Amniotic epithelial cell (primary cell): ENCODE measurements around the gene FAM53A.
"Not testable (repeated sequence)": the region's sequence is repeated elsewhere in the genome, so short reads cannot be mapped to it uniquely, and the experiment has no call there.

Source experiments
- DNase-seq: peaks from one replicate; pipeline ENCODE4 v3.0.0-alpha.2; 2010; ENCODE audit warnings: low read depth

FAM53A gene

DNA sequence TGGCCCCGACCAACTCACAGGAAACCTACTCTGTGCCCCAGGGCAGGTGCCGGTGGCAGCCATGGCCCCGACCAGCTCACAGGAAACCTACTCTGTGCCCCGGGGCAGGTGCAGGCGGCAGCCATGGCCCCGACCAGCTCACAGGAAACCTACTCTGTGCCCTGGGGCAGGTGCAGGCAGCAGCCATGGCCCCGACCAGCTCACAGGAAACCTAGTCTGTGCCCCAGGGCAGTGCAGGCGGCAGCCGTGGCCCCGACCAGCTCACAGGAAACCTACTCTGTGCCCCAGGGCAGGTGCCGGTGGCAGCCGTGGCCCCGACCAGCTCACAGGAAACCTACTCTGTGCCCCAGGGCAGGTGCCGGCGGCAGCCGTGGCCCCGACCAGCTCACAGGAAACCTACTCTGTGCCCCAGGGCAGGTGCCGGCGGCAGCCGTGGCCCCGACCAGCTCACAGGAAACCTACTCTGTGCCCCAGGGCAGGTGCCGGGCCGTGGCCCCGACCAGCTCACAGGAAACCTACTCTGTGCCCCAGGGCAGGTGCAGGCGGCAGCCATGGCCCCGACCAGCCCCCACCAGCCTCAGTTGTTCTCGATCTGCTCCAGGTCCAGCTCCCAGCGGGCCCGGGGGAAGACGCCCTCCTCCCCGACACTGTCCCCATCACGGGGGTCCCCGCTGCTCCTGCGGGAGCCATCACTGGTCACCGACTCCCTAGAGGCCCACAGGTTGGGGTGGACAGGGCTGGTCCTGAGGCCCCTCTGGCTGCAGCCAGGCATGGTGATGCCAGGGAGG lies 43.2 kb downstream of the FAM53A start:
- DNase-seq, result not testable (repeated sequence)

DNA sequence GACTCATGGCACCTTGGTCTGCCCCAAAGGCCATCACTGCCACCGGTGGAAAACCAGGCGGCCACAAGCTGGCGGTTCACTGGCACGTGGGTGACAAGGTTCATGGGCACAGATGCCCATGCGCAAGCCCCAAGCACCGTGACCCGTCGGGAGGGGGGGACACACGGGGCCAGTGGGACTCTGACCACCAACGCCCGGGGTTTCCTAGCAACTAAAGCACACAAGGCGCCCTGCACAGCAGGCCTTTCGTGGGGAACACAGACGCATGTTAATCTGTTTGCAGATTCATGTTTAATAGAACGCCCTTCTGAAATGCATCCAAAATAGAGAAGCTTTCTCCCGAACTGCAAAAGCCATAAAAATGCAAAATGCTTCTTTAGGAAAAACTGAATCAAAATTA lies 43.9 kb downstream of the FAM53A start:
- DNase-seq, result no peak

DNA sequence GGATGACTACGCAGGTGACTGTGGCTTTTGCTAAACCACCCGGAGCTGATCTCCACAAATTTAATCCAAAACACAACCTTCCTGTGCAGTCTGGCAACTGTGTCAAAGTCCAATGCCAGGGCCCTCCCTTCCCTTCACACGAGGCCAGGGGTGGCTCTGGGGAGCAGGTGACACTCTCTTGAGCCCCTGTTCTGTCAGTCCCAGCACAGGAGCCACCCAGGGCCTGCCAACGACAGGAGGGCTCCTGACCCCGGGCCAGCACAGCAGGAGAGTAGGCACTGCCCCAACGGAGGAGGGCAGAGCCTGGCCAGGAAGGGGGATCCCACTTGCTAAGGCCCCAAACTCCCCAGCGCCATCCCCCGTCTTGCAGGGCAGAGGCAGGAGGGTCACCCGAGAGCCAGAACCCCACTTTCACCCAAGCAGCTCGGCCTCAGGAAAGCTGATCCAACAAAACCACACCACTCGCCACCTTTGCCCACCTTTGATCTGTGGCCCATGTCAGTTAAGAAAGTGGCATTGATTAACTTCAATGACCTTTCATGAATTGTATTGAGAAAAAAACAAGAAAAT lies 44.7 kb downstream of the FAM53A start:
- DNase-seq, result no peak

DNA sequence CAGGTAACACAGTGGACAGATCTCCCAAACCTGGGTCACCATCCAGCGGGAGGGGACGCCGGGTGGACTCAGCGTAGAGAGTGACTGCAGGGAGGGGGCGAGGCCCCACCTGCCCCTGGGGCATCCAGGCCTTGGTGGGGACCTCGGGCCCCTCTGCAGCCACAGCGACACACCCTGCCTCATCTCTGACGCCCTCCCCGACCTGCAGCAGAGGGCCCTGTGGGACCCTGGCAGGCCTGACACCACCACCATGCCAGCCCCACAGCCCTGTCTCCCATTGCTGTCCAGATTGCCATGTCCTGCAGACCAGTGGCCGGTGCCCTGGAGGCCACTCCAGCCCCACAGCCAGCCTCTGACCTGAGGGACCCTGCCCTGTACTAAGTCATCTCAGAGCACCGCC lies 45.2 kb downstream of the FAM53A start:
- DNase-seq, result no peak

DNA sequence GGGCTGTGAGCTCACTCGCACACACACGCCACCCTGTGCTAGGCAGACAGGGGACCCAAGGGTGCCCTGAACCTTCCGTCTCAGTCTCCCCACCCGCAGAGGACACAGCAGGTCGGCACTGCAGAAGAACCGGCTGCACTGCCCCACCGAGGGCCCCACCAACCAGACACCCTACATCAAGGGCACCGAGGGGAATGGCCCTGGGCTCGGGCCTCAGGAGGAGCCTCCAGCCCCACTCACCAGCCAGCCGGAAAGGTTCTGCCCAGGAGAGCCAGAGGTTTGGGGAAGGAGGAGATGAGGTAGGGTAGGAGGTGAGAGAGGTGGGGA lies 45.9 kb downstream of the FAM53A start:
- no peak for DNase-seq

DNA sequence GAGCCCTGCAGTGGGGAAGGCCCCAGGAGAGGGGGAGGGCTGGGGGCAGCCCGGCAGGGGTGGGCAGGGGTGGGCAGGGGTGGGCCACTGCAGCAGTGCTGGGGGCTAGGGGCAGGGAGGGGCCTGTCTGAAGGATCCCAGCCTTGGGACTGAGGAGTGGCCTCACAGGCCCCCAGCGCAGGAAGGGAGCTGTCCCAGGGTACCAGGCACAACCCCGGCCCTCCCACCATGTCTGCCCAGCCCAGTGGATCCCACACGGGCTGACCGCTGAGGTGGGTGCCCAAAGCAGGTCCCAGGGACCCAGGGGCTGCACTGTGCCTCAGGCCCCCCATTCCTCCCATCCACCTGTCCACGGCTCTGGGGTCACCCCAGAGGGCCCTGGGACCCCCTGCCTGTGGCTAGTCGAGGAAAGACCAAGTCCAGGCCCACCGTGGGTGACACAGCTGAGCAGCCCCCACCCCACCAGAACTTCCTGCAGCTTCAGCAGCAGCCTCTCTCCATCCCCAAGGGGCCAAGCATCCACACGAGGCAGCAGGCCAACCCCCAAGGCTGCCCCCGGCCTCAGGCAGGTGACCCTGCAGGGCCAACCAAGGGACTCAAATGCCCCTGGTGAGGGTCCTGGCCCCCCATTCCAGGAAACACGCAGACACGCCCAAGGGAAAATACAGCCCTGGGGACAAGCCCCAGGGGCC lies 46.4 kb downstream of the FAM53A start:
- DNase-seq, result no peak

DNA sequence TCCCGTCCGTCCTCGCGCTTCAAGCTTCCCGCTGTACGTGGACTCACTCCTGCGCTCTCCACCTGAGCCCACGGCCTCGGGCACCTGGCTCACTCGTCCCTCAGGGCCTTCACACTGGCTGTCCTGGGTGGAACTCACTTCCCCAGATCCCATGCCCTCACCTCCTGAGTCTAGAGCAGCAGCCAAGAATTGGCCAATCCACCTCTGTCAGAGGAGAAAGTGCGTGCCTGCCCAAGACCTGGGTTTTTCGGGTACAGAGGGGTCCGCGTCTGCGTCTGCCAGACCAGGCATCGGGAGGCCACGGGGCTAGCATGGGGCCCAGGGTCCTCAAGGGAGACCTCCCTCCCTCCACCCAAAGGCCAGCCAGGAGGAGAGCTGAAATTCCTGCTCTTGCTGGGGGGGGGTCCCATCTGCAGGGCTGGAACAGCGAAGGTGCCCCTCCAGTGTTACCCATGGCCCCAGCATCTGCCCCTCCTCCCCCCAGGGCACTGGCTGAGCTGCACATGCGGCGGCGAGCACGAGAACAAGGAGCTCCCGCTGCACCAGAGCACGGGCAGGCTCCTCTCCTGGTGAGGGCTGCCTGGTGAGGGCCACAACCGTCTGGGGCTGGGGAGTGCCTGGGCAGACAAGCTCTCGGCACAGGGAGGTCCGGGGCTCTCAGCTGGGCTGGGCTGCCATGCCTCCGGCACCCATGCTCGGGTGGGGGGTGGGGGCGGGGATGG lies 47.5 kb downstream of the FAM53A start:
- DNase-seq, result no peak

DNA sequence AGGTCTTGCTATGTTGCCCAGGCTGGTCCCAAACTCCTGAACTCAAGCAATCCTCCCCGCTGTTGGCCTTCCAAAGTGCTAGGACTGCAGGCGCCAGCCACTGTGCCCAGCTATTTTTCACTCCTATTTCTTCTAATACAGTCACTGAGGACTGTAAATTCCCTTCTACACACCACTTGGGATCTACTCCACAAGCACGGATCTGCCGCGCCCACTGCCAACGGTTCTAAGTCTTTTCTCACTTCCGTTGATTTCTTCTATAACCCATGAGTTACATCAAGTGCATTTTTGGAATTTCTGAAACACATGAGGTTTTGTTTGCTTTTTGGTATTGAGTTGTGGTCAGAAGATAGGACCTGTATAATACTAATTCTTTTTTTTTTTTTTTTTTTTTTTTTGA lies 48.6 kb downstream of the FAM53A start:
- no peak for DNase-seq

DNA sequence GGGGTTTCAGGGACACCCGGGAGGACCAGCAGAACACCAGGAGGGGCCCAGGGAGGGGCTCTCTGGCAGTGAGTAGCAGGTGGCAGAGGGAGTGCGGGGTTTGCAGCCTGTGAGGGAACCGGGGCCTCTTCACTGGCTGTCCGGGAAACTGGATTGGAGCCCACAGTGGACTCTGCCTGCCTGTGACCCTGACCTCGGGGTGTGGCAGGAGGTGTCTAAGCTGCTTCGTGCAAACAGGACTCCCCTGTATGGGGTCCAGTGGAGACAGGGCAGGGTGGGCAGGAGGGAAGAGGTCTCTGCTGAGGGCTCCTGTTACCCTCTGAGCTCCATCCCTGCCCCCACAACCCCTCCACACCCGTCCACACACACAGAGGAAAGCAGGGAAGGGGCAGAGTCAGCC lies 50.1 kb downstream of the FAM53A start:
- no peak for DNase-seq

DNA sequence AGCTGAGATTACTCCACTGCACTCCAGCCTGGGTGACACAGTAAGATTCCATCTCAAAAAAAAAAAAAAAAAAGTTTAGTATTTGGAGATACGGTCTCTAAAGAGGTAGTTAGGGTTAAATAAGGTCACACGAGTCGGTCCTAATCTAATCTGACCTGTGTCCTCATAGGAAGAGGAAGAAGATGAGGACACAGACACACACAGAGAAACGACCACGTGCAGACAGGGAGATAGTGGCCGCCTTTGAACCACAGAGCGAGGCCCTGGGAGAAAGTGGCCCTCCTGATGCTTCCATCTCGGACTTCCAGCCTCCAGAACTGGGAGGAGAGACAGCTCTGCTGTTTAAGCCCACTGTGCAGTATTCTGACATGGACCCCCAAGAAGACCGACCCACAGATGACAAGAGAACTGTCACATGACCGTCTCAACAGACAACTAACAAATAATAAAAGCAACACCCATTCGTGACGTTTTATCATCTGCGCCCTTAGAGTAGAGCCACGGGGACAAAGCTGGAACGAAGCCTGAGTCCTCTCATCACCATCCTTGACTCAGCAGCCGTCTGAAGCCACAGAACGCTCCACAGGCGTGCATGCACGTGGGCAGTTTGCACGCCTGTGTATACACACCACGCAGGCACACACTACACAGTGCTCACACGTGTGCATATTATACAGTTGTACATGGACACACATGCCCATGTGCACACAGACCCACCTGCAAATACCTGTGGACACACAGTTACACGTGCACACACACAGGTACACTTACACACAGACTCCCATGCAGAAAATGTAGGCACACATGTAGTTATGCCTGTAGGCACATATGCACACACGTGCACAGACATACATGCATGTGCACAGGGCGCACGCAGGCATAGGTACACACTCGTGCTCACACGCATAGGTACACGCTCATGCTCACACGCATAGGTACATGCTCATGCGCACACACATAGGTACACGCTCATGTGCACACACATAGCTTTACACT lies 51.7 kb downstream of the FAM53A start:
- DNase-seq, result no peak

DNA sequence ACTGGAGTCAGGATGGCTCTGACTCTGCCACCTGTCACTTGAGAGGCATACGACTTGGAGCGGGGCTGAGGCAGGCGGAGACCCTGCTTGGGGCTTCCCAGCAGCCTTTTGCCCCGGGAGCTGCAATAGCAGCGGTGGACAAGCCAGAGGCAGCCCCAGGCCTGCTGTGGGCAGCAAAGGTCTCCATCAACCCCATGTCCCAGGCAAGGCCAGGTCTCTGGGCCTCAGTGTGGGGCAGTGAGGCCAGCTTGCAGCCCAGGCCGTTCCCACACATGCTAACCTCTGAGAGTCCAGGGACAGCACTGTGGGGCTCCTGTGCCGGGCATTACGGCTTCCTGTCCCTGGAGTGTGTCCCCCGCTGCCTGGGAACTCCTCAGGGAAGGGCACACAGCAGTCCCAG lies 53.0 kb downstream of the FAM53A start:
- no peak for DNase-seq

DNA sequence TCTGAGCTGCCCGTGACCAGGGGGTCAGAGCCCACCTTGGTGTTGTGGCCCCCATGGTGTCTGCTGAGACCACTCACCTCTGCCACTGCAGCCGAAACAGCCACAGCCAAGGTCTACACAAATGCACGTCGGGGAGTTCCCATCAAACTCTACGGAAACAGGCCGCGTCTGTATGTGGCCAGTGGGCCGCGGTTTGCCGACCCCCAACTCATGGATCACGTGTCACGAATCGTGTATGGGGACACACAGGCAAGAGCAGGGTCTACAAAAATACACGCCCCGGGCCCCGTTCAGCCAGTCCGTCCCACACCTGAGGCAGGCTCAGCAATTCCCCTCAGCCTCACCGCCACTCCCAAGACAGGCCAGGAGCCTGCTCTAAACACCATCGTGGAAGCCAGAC lies 53.8 kb downstream of the FAM53A start:
- no peak for DNase-seq

DNA sequence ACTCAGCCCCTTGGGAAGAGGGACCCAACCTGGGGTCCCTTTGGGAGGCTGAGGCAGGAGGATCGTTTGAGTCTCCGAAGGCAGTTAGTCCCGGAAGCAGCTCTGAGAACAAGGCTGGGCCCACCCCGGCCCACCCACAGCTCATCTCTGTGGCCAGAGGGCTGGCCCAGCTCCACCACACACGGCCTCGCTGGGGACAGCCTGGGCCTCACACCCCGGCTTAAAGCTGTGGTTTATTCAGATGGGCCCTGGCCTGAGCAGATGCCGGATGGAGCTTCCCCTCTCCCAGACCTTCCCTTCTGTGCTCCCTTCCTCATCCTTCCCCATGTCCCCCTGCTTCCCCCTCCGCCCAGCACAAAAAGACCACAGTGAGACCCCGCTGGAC lies 54.4 kb downstream of the FAM53A start:
- DNase-seq, result no peak

DNA sequence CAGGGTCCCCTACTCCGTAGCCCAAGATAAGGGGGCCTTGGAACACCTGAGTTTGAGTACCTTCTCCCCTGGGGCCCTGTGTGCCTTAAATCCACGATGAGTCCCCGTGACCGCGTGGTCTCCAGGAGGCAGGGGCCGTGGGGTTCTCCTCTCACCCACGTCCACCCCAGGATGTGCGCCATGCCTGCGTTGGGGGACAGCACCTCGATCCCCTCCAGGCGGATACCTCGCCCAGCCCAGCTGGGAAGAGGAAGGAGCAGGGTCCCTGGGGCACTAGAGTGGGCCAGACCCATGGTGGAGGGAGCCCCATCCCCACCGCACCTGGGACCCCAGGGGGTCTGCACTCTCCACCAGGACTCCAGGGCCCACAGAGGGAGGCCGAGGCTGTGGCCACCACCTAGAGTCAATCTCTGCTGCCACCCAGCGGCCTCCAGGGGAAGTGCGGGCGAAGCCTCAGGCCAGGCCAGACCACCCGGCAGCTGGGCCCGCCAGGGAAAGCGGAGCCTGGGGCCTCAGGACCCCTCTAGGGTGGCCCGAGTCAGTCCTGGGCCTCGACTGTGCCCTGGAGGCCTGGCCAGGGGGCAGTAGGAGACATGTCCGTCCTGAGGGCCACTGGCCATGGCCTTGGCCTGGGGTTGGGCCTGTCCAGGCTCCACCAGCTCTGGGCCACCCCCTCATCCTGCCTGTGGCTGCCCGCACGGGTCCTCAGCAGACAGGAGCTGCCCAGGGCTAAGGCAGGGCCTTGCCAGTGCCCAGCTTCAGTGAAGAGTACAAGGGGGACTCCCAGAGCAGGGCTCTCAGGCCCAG lies 55.0 kb downstream of the FAM53A start:
- no peak for DNase-seq

DNA sequence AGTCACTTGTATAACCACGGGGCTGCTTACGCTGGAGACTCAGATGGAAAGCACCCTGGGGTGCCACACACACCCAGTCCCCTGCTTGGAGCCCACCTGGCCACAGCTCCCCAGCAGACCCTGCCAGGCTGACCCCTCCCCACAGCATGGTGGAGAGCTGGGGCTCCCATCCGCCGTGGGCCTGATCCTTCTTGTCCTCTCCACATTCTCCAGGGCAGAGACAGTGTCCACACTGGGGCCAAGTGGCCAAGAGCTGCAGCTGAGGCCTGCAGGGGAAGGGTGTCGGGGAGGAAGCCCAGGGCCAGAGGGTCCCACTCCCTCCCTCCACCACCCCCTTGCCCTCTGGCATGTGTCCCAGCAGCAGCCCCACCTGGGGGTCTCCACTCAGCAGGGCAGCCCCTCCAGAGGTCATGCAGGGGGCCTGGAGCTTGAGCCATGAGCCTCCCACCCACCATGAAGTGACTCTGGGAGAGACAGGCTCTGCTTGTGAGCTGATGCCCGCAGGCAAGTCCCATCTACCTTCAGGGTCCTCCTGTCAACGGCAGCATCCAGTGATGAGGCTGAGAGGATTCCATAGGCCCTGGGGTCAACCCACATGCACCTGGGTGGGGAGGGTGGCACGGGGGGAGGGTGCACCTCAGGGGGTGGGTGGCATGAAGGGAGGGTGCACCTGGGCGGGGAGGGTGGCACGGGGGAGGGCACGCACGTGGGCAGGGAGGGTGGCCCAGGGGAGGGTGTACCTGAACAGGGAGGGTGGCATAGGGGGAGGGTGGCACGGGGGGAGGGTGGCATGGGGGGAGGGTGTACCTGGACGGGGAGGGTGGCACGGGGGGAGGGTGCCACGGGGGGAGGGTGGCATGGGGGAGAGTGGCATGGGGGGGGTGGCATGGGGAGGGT lies 56.4 kb downstream of the FAM53A start:
- no peak for DNase-seq

DNA sequence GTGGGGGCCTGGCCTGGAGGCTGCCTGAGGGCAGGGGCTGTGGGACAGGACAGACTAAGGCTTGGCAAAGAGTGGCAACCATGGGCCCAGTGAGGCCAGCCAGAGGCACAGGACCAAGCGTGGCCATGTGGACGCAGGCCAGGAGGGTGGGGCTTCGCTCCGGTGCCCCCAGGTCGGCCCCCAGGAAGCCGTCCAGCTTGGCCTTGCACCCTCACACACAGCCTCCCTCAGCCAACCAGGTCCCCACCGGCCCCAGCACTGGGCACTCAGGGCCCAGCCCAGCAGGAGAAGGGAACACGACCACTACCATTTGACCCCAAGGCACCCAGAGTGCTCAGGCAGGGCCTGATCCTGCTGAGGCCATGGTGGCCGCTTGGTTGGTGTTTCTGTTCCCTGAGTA lies 57.2 kb downstream of the FAM53A start:
- DNase-seq, result no peak

DNA sequence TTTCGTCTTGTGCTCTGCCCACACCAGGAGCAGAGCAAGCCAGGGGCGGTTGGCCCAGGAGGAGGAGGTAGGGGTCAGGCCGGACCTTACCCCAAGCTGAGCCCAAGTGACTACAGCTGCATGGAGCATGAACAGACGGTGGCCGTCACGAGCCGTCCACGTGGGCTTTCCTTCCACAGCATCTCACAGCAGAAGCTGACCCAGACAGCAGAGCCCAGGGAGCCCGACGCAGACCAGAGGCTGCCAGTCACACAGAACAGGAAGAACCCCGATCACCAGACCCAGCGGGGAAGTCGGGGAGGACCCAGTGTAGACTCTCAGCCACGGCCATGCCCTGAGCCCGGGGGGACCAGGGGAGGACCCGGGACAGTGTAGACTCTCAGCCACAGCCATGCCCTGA lies 58.0 kb downstream of the FAM53A start:
- DNase-seq, result no peak

DNA sequence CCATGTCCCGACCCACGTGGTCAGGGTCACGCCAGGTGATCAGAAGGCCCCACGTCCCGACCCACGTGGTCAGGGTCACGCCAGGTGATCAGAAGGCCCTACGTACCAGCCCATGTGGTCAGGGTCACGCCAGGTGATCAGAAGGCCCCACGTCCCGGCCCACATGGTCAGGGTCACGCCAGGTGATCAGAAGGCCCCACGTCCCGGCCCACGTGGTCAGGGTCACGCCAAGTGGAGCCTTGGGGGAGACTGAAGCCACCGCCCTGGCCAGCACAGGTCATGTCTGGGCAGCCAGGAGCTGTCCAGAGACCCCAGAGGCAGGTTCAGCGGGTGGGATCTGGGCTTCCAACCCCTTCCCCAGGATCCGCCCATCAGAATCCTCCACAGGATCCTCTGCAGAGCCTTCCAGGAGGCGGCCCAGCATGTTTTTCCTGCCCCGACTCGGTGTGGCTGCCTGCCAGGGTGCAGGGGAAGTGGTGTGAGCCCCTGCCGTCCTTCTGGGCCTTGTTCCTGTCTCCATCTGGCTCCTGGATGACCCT lies 58.4 kb downstream of the FAM53A start:
- no peak for DNase-seq

DNA sequence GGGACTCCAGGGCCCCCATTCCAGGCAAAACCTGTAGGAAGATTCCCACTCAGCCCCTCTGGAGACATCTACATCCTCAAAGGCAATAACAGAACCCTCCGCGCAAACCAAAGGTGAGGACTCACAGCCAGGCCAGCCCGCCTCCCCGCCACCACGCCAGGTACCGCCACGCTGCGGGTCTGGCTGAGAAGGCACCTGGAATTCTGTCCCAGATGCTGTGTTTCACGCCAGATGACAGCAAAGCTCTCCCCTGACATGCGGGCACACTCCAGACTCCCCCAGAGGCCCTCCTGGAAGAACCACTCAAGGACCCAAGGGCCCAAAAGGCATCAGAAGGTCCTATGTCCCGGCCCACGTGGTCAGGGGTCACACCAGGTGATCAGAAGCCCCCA lies 59.6 kb downstream of the FAM53A start:
- DNase-seq, result no peak
